ENCODE results near the gene FAM217B. TPM values are rescaled to one million over a fixed set of nuclear protein-coding genes. Genes with fewer than 3 reads are reported as not detected.
"Not testable (repeated sequence)": the region's sequence is repeated elsewhere in the genome, so short reads cannot be mapped to it uniquely, and the experiment has no call there.

The FAM217B gene
- total RNA-seq, 6 experiments from 2014 or later: 1.2 to 3.6 (median 2.2) TPM

GRCh38 chr20:59948828-59949720 lies 8.9 kb downstream of the FAM217B start:
- WGBS (ENCODE audit: insufficient coverage, low coverage, low lambda C conversion rate, missing lambda C conversion rate): 32% methylated on average over 7 of the region's 7 CpGs
- intact Hi-C loops (cut with DNase I): no loop called here
- Histone ChIP-seq H3K9me3 (no peaks in the 10 kb centered on the region), H3K27me3 (peaks cover 0 to 4% of the 10 kb centered on the region in 2 donors), H3K36me3 (peaks cover 0 to 10% (median 2%) of the 10 kb centered on the region in 4 donors), H3K4me3 (no peak overlapping the region), H3K27ac (no peak overlapping the region), H3K4me1 (no peaks in the 10 kb centered on the region)
- TF ChIP-seq, protein P1, sequence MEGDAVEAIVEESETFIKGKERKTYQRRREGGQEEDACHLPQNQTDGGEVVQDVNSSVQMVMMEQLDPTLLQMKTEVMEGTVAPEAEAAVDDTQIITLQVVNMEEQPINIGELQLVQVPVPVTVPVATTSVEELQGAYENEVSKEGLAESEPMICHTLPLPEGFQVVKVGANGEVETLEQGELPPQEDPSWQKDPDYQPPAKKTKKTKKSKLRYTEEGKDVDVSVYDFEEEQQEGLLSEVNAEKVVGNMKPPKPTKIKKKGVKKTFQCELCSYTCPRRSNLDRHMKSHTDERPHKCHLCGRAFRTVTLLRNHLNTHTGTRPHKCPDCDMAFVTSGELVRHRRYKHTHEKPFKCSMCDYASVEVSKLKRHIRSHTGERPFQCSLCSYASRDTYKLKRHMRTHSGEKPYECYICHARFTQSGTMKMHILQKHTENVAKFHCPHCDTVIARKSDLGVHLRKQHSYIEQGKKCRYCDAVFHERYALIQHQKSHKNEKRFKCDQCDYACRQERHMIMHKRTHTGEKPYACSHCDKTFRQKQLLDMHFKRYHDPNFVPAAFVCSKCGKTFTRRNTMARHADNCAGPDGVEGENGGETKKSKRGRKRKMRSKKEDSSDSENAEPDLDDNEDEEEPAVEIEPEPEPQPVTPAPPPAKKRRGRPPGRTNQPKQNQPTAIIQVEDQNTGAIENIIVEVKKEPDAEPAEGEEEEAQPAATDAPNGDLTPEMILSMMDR (IDR thresholded peaks at IDR 0.05): peak; percentile 46 to 70 (median 66)
- no peak for TF ChIP-seq POLR2A (IDR thresholded peaks at IDR 0.05)
- DNase-seq (no peak), ATAC-seq (peak; percentile 57 to 72 (median 67))

DNA sequence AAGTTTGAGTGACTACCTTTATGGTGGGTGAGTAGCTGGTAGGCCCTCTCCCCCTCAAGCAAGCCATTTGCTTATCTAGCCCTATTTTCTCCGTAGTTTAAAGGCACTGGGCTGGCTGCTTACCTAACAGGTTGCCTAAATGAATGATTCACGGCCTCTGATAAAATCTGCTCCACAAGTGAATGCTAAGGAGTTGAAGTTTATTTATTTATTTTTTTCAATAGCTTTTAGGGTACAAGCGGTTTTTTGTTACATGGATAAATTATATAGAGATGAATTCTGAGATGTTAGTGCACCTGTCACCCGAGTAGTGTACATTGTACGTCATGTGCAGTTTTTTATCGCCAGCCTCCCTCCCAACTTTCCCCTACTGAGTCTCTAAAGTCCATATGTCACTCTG lies 9.7 kb downstream of the FAM217B start:
- H3K9me3 ChIP-seq: no peaks in the 10 kb centered on the region
- peaks cover 0 to 3% (median under 1%) of the 10 kb centered on the region in 4 donors for H3K36me3 ChIP-seq
- no peak for DNase-seq
- H3K27ac ChIP-seq: no peak overlapping the region
- ATAC-seq: no peak
- intact Hi-C loops (cut with DNase I): no loop called here
- H3K27me3 ChIP-seq: peaks cover 0 to 4% of the 10 kb centered on the region in 2 donors
- WGBS (ENCODE audit: insufficient coverage, low coverage, low lambda C conversion rate, missing lambda C conversion rate): 95% methylated on average over 6 of the region's 6 CpGs
- TF ChIP-seq, protein P1 (IDR thresholded peaks at IDR 0.05): no peak
- no peak for TF ChIP-seq POLR2A (IDR thresholded peaks at IDR 0.05)
- H3K4me1 ChIP-seq: no peaks in the 10 kb centered on the region
- H3K4me3 ChIP-seq: no peak overlapping the region

DNA sequence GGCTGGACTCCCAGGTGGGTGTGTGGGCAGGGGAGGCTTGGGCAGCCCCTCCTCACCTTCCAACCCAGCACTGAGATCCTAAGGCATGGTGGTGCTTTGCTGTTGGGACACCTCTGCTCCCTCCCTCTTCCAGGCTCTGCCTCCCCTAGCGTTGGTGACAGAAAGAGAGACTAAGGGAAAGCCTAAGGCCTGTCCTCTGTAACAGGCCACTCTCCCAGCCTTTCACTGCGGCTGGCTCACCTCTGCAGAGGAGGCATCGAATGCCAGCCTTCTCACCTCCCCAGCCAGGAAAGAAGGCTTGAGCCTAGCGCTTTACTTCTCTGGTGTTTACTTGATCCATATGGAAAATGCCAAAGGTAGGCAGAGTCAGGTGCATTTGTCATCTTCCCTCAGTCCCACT lies 14.5 kb downstream of the FAM217B start:
- ATAC-seq (no peak), DNase-seq (no peak)
- no peak overlapping the region for H3K4me3 ChIP-seq
- no peaks in the 10 kb centered on the region for H3K4me1 ChIP-seq
- intact Hi-C loops (cut with DNase I): no loop called here
- H3K27ac ChIP-seq: no peak overlapping the region
- H3K36me3 ChIP-seq: peaks cover 0 to 3% (median 0%) of the 10 kb centered on the region in 4 donors
- TF ChIP-seq, protein P1 (IDR thresholded peaks at IDR 0.05): no peak
- no peak for TF ChIP-seq POLR2A (IDR thresholded peaks at IDR 0.05)
- H3K27me3 ChIP-seq: peaks cover 0 to 11% of the 10 kb centered on the region in 2 donors
- WGBS (ENCODE audit: insufficient coverage, low coverage, low lambda C conversion rate, missing lambda C conversion rate): no CpG with 5 or more reads among the region's 4 CpGs
- H3K9me3 ChIP-seq: no peaks in the 10 kb centered on the region

DNA sequence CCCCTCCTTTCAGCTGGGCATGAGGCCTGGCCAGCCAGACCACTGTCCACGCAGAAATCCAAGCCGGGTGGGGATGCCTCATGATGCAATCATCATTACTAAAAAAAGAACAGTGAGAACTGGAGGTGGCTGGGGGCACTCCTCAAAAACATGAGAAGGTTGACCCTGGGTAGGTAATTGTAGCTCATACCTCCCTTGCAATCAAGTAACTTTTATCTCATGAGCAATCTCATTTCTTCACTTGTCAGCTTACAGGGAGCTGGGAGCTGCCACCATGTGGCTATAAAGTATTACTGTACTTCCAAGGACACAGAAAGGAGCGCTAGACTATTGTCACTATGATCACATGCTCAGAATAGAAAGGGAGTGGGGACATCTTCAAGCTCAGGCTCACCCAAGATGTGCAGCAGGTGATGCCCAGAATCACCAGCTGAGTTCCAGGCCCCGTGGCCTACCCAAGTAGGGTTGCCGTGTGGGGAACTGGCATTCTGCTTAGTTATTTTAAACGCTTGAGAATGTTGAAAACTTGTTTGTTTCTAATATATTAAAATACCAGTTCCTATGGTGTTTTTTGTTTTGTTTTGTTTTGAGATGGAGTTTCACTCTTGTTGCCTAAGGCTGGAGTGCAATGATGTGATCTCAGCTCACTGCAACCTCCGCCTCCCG lies 15.1 kb downstream of the FAM217B start:
- Histone ChIP-seq H3K27ac (no peak overlapping the region), H3K4me3 (no peak overlapping the region), H3K36me3 (peaks cover 0 to 3% (median 0%) of the 10 kb centered on the region in 4 donors), H3K4me1 (no peaks in the 10 kb centered on the region), H3K27me3 (peaks cover 0 to 11% of the 10 kb centered on the region in 2 donors), H3K9me3 (no peaks in the 10 kb centered on the region)
- whole genome bisulfite sequencing (ENCODE audit: insufficient coverage, low coverage, low lambda C conversion rate, missing lambda C conversion rate): 68% methylated on average over 5 of the region's 8 CpGs
- DNase-seq (no peak), ATAC-seq (peak in 3 of 4 donors; percentile 36 to 52 (median 41))
- TF ChIP-seq, protein P1 (IDR thresholded peaks at IDR 0.05): peak in 2 of 4 donors; percentile 19 to 24
- no peak for TF ChIP-seq POLR2A (IDR thresholded peaks at IDR 0.05)
- intact Hi-C loops (cut with DNase I): no loop called here

GRCh38 chr20:59957568-59957967 lies 17.4 kb downstream of the FAM217B start:
- H3K4me3 ChIP-seq; H3K36me3 ChIP-seq; H3K4me1 ChIP-seq; intact Hi-C loops (cut with DNase I); H3K9me3 ChIP-seq; H3K27ac ChIP-seq; H3K27me3 ChIP-seq; DNase-seq: not testable (repeated sequence)
- peak in 3 of 4 donors; percentile 22 to 73 (median 42) for ATAC-seq
